Panc1 (cell line): ENCODE measurements around the gene PHKG2. TPM values are rescaled to one million over a fixed set of nuclear protein-coding genes. Genes with fewer than 3 reads are reported as not detected.

Source experiments
- ATAC-seq: fragments of 200-7000 bp; cut with Tn5 transposase; 2 replicates; pipeline ENCODE4 v1.9.1; 2020; ENCODE audit warnings: mild to moderate bottlenecking, moderate library complexity
- BruUV-seq: library from RNA; stranded (reverse); fragments of 400-500 nt; replicated peaks from 2 replicates; lab custom pipeline; 2021; lab: Mats Ljungman, UMichigan
- CTCF ChIA-PET: fragments of 300-600 bp; sonication (Branson Sonifier 250); formaldehyde crosslinking; loops from one replicate; lab custom pipeline; 2022; ENCODE audit warnings: antibody characterized with exemption; lab: Charles Lee
- POLR2A ChIA-PET: fragments of 300-600 bp; sonication (Branson Sonifier 250); formaldehyde crosslinking; loops from one replicate; lab custom pipeline; 2022; ENCODE audit warnings: antibody characterized with exemption; lab: Charles Lee
- DNase-seq: peaks from one replicate; pipeline ENCODE4 v3.0.0-alpha.2; 2010; ENCODE audit warnings: low read depth, low spot score
- H3K27ac ChIP-seq: 2 replicates; pipeline ENCODE4 v1.5.1; 2011; ENCODE audit warnings: mild to moderate bottlenecking, low read length, inconsistent platforms
- H3K27me3 ChIP-seq: fragments of 200-500 bp; sonication (Bioruptor generic); 2 replicates; pipeline ENCODE4 v1.6.0; 2014; ENCODE audit warnings: low read length, inconsistent platforms; ENCODE audit not compliant: control insufficient read depth, insufficient read depth
- H3K36me3 ChIP-seq: fragments of 200-500 bp; sonication (Bioruptor generic); 2 replicates; pipeline ENCODE4 v1.5.1; 2014; ENCODE audit warnings: inconsistent platforms, mild to moderate bottlenecking, low read length, moderate library complexity; ENCODE audit not compliant: control insufficient read depth, insufficient read depth
- H3K4me1 ChIP-seq: 2 replicates; pipeline ENCODE4 v1.5.1; 2011; ENCODE audit warnings: inconsistent platforms, mild to moderate bottlenecking, low read length, moderate library complexity; ENCODE audit not compliant: control insufficient read depth, insufficient read depth
- H3K4me3 ChIP-seq, 2 experiments: 2 replicates each; pipeline ENCODE4 v1.5.1; 2011 to 2012; ENCODE audit warnings: low read depth in 2 of 2, low read length in 2 of 2, mild to moderate bottlenecking in 2 of 2, inconsistent platforms in 1 of 2, moderate library complexity in 1 of 2
- H3K9me3 ChIP-seq: fragments of 200-500 bp; sonication (Bioruptor generic); 2 replicates; pipeline ENCODE4 v1.5.1; 2014; ENCODE audit warnings: low read depth, mild to moderate bottlenecking, inconsistent platforms, low read length, moderate library complexity; ENCODE audit not compliant: control insufficient read depth, insufficient read depth
- CTCF ChIP-seq: fragments of 450-650 bp; IDR thresholded peaks from 2 replicates; pipeline ENCODE4 v1.5.1; 2017; ENCODE audit warnings: mild to moderate bottlenecking
- POLR2AphosphoS5 ChIP-seq: IDR thresholded peaks from 2 replicates; pipeline ENCODE4 v1.6.1; 2012; ENCODE audit warnings: mild to moderate bottlenecking, low read depth, low read length, moderate library complexity
- REST ChIP-seq, 2 experiments: IDR thresholded peaks; 2 replicates each; pipeline ENCODE4 v1.6.1; 2011 to 2012; ENCODE audit warnings: low read depth in 2 of 2, control low read depth in 1 of 2, low read length in 1 of 2, mild to moderate bottlenecking in 1 of 2, moderate library complexity in 1 of 2; ENCODE audit not compliant: insufficient read depth in 1 of 2
- SIN3A ChIP-seq: IDR thresholded peaks from 2 replicates; pipeline ENCODE4 v1.6.1; 2012; ENCODE audit warnings: low read depth, mild to moderate bottlenecking, low read length, moderate library complexity, borderline replicate concordance; ENCODE audit not compliant: insufficient read depth
- TCF7L2 ChIP-seq: IDR thresholded peaks from 2 replicates; pipeline ENCODE4 v1.6.1; 2011; ENCODE audit warnings: mild to moderate bottlenecking, low read depth, low read length, inconsistent platforms
- in situ Hi-C: cut with HindIII; loops from 2 replicates; pipeline ENCODE4 v1.10.0; 2016; ENCODE audit warnings: low sequenced_read_pairs, low pct_unique_long_range_greater_than_20kb
- intact Hi-C: fragments of 100-400 bp; cut with micrococcal nuclease; formaldehyde crosslinking; loops from one replicate; pipeline ENCODE4 v1.10.0; 2022; ENCODE audit not compliant: unreplicated experiment
- total RNA-seq: library from RNA; stranded (reverse); gene quantifications from one replicate; pipeline ENCODE4 v1.2.1, GENCODE V29; 2021; ENCODE audit not compliant: unreplicated experiment

The PHKG2 gene
- total RNA-seq, 1 experiment from 2014 or later = 43.1 TPM

GRCh38 chr16:30773826-30774225, 25.6 kb downstream of the PHKG2 start:
- POLR2A ChIA-PET = interaction anchor here (0.7 kb wide), 1 partner anchor 429 kb away, joined by 13 read pairs; no protein-coding TSS in a partner anchor
- BruUV-seq = no TSS peak
- ATAC-seq = no peak
- Histone ChIP-seq H3K9me3 (no peaks in the 10 kb centered on the region), H3K27ac (no peak overlapping the region), H3K27me3 (no peaks in the 10 kb centered on the region), H3K4me1 (peaks cover 17% of the 10 kb centered on the region), H3K36me3 (0 out of 2 replicates have a peak, but pooled peaks cover under 1% of the 10 kb centered on the region), H3K4me3 (no peak overlapping the region)
- CTCF ChIA-PET = no interaction called here
- DNase-seq = no peak
- intact Hi-C loops = no loop called here
- TF ChIP-seq CTCF (no peak), TCF7L2 (no peak), POLR2AphosphoS5 (no peak), SIN3A (no peak), REST (IDR thresholded peaks at IDR 0.05; ENCODE audit: insufficient read depth in 1 of 2, low read depth in 2 of 2, low read length in 1 of 2) (no peak)
- in situ Hi-C loops = no loop called here

- TSS peak; percentile 55 for BruUV-seq
- intact Hi-C loops = no loop called here
- POLR2A ChIA-PET = interaction anchor here (0.6 to 0.7 kb wide), 2 partner anchors 9 to 430 kb away, joined by 3 to 13 read pairs; no protein-coding TSS in a partner anchor
- DNase-seq (no peak), ATAC-seq (peak; percentile 45)
- TF ChIP-seq POLR2AphosphoS5 = no peak
- TF ChIP-seq TCF7L2 = no peak
- TF ChIP-seq SIN3A = no peak
- TF ChIP-seq CTCF = no peak
- TF ChIP-seq REST (IDR thresholded peaks at IDR 0.05; ENCODE audit: insufficient read depth in 1 of 2, low read depth in 2 of 2, low read length in 1 of 2) = no peak
- Histone ChIP-seq H3K4me1 (peaks cover 17% of the 10 kb centered on the region), H3K36me3 (no peaks in the 10 kb centered on the region), H3K27ac (peak overlapping the region; percentile 98), H3K4me3 (peak overlapping the region; percentile 68 to 94), H3K9me3 (no peaks in the 10 kb centered on the region), H3K27me3 (no peaks in the 10 kb centered on the region)
- CTCF ChIA-PET = no interaction called here
- in situ Hi-C loops = no loop called here
These were observed 26.3 kb downstream of the PHKG2 start for GRCh38 chr16:30774367-30775130.
